ENCODE data around the gene AZGP1.
"Not testable (repeated sequence)": the region's sequence is repeated elsewhere in the genome, so short reads cannot be mapped to it uniquely, and the experiment has no call there.

DNA sequence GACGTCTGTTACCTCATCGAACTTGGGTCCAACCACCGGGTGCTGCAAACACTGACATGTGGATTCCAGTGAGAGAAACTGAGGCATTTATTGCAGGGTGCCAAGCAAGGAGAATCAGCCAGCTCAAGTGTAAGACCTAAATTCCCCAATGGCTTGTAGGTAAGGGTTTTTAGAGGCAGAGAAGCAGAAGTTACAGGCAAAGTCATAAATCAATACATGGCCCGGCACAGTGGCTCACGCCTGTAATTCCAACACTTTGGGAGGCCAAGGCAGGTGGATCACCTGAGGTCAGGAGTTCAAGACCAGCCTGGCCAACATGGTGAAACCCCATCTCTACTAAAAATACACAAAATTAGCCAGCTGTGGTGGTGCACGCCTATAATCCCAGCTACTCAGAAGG lies 15.7 kb upstream of the AZGP1 start:
- TF ChIP-seq SPI1, TAF1, POLR2A (IDR thresholded peaks at IDR 0.05; ENCODE audit: low read depth, low read length): not testable (repeated sequence)

Measured in GM12891 (cell line).